GM06990 (cell line): ENCODE data around the gene PVRIG.
"Not testable (repeated sequence)": the region's sequence is repeated elsewhere in the genome, so short reads cannot be mapped to it uniquely, and the experiment has no call there.

ENCODE experiments used
- DNase-seq: peaks from one replicate; pipeline ENCODE4 v3.0.0-alpha.2; 2011; ENCODE audit not compliant: insufficient read length; ENCODE audit errors: extremely low read depth
- H3K27me3 ChIP-seq: replicated peaks from 2 replicates; pipeline ENCODE4 v1.6.0; 2011; ENCODE audit warnings: low read length; ENCODE audit not compliant: control insufficient read depth, insufficient read depth
- H3K36me3 ChIP-seq: 2 replicates; pipeline ENCODE4 v1.5.1; 2011; ENCODE audit warnings: low read length; ENCODE audit not compliant: control insufficient read depth, insufficient read depth
- H3K4me3 ChIP-seq: replicated peaks from 2 replicates; pipeline ENCODE4 v1.5.1; 2011; ENCODE audit warnings: low read depth, mild to moderate bottlenecking, control low read depth, low read length
- CTCF ChIP-seq: IDR thresholded peaks from 2 replicates; pipeline ENCODE4 v1.5.1; 2011; ENCODE audit warnings: low read length, control low read depth, mild to moderate bottlenecking, inconsistent platforms; ENCODE audit not compliant: insufficient read depth, poor library complexity, severe bottlenecking

Gene PVRIG

GRCh38 chr7:100266576-100267354, 47.0 kb downstream of the PVRIG start:
- DNase-seq: no peak
- no peaks in the 10 kb centered on the region for H3K27me3 ChIP-seq
- no peak overlapping the region for H3K4me3 ChIP-seq
- no peaks in the 10 kb centered on the region for H3K36me3 ChIP-seq
- TF ChIP-seq CTCF: no peak

- Histone ChIP-seq H3K36me3 (no peaks in the 10 kb centered on the region), H3K27me3 (no peaks in the 10 kb centered on the region)
- no peak for TF ChIP-seq CTCF
Observed at GRCh38 chr7:100267648-100268047, 47.9 kb downstream of the PVRIG start.

GRCh38 chr7:100268882-100269281, 49.1 kb downstream of the PVRIG start:
- H3K27me3 ChIP-seq, H3K36me3 ChIP-seq, H3K4me3 ChIP-seq, DNase-seq: not testable (repeated sequence)

More at GRCh38 chr7:100267648-100268047, 47.9 kb downstream of the PVRIG start:
- no peak for DNase-seq
- H3K4me3 ChIP-seq: no peak overlapping the region

GRCh38 chr7:100269306-100270045, 49.7 kb downstream of the PVRIG start:
- not testable (repeated sequence) for DNase-seq, H3K4me3 ChIP-seq, H3K36me3 ChIP-seq, H3K27me3 ChIP-seq

GRCh38 chr7:100270046-100270918, 50.5 kb downstream of the PVRIG start:
- not testable (repeated sequence) for DNase-seq, H3K27me3 ChIP-seq, H3K4me3 ChIP-seq, H3K36me3 ChIP-seq
